ENCODE data around the gene CCNG1. TPM values are rescaled to one million over a fixed set of nuclear protein-coding genes. Genes with fewer than 3 reads are reported as not detected.

The CCNG1 gene
- total and polyA plus RNA-seq, 9 of the 15 experiments (the other 6 are each of a cell fraction or from before 2014, with no cell fraction given) = 121 to 293 (median 245) TPM

DNA sequence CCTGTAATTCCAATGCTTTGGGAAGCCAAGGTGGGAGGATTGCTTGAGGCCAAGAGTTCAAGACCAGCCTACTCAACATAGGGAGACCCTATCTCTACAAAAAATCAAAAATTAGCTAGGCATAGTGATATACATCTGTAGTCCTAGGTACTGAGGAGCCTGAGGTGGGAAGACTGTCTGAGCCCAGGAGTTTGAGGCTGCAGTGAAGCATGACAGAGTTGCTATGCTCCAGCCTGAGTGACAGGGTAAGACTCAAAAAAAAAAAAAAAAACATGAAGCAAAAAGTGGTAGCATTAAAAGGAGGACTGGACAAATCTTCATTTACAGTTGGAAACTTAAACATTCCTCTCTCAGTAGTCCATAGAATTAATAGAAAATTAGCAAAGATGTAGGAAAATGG is 9.8 kb downstream of the CCNG1 start (continued):
- TF ChIP-seq RFX7 (CRISPR knock-in tag; IDR thresholded peaks at IDR 0.05) = no peak
- no peak for TF ChIP-seq DIDO1 (tag; IDR thresholded peaks at IDR 0.05; ENCODE audit: low read depth)
- TF ChIP-seq RB1 (IDR thresholded peaks at IDR 0.05; ENCODE audit: low read depth) = no peak
- no peak for TF ChIP-seq NFATC3 (IDR thresholded peaks at IDR 0.05)
- TF ChIP-seq HNRNPLL (IDR thresholded peaks at IDR 0.05; ENCODE audit: low read depth, low read length, poor library complexity, severe bottlenecking) = no peak
- TF ChIP-seq, protein P1, sequence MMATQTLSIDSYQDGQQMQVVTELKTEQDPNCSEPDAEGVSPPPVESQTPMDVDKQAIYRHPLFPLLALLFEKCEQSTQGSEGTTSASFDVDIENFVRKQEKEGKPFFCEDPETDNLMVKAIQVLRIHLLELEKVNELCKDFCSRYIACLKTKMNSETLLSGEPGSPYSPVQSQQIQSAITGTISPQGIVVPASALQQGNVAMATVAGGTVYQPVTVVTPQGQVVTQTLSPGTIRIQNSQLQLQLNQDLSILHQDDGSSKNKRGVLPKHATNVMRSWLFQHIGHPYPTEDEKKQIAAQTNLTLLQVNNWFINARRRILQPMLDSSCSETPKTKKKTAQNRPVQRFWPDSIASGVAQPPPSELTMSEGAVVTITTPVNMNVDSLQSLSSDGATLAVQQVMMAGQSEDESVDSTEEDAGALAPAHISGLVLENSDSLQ (IDR thresholded peaks at IDR 0.05) = peak; percentile 75
- no peak for TF ChIP-seq CBX3 (IDR thresholded peaks at IDR 0.05; ENCODE audit: borderline replicate concordance in 1 of 2, low read length in 2 of 2)

DNA sequence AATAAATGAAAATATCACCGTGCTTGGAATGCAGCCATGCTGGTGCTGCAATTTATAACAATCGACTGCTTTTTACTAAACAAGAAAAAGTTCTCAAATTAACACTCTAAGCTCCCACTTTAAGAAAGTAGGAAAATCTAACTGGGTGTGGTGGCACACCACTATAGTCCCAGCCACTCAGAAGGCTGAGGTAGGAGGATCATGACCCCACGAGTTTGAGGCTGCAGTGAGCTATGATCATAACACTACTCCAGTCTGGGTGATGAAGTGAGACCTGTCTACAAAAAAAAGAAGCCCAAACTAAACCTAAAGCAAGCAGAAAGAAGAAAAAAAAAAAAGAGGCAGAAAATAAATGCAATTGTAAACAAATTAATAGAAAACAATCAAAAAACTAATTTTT is 10.5 kb downstream of the CCNG1 start:
- CTCF ChIA-PET (ENCODE audit: low intra/inter-chr PET ratio) = no interaction called here
- Histone ChIP-seq H3K9ac (ENCODE audit: insufficient read depth in 1 of 2, low read depth in 2 of 2, low read length in 2 of 2) (no peak overlapping the region), H3K27me3 (ENCODE audit: control insufficient read depth in 2 of 2, insufficient read depth in 2 of 2, low read length in 2 of 2) (no peaks in the 10 kb centered on the region), H3K4me1 (replicated peaks in 1 of 2; ENCODE audit: control insufficient read depth in 2 of 2, insufficient read depth in 2 of 2, low read length in 2 of 2) (no peaks in the 10 kb centered on the region), H3K9me1 (ENCODE audit: control insufficient read depth, insufficient read depth, low read length) (no peaks in the 10 kb centered on the region), H3K4me2 (ENCODE audit: insufficient read depth, low read length) (no peak overlapping the region), H3K79me2 (ENCODE audit: control insufficient read depth, insufficient read depth, low read length) (peaks cover 16% of the 10 kb centered on the region; the same call in 2 of the 3 replicates), H3K27ac (ENCODE audit: extremely low read depth, low read depth, low read length) (no peak overlapping the region), H3K4me3 (no peak overlapping the region), H4K20me1 (replicated peaks; ENCODE audit: control insufficient read depth, insufficient read depth, low read length) (no peaks in the 10 kb centered on the region), H2AFZ (ENCODE audit: low read depth, low read length) (no peak overlapping the region), H3K36me3 (ENCODE audit: control insufficient read depth, insufficient read depth, low read length) (peaks cover 84% of the 10 kb centered on the region), H3K9me3 (replicated peaks; ENCODE audit: control insufficient read depth, insufficient read depth, low read depth, low read length) (no peaks in the 10 kb centered on the region)
- ATAC-seq (0 out of 3 replicates have a peak, but pooled peaks have one; percentile 17), DNase-seq (ENCODE audit: extremely low read depth in 1 of 4, low spot score in 3 of 4) (no peak), FAIRE-seq (no peak)
- intact Hi-C loops (cut with micrococcal nuclease) = no loop called here
- POLR2A ChIA-PET = interaction anchor here (1.2 to 4.5 kb wide), 2 partner anchors 10 to 12 kb away, joined by 3 to 43 read pairs; partner anchors contain the start of genes CCNG1, HMMR and NUDCD2
- no TSS peak for BruUV-seq (replicated peaks)
- WGBS (ENCODE audit: insufficient coverage, low coverage, missing lambda C conversion rate) = 72% methylated on average over 3 of the region's 3 CpGs
- in situ Hi-C loops (cut with MboI) = no loop called here
- TF ChIP-seq POLR2B (IDR thresholded peaks at IDR 0.05; ENCODE audit: low read depth, partially characterized antibody) (peak; percentile 16), SMARCA5 (IDR thresholded peaks at IDR 0.05) (no peak), ZNF699 (CRISPR knock-in tag; IDR thresholded peaks at IDR 0.05; ENCODE audit: insufficient replicate concordance) (no peak)
